ENCODE data around the gene DDX31. TPM values are rescaled to one million over a fixed set of nuclear protein-coding genes. Genes with fewer than 3 reads are reported as not detected.

Gene DDX31
- total RNA-seq, 1 donor from 2014 or later = 17.4 TPM

DNA sequence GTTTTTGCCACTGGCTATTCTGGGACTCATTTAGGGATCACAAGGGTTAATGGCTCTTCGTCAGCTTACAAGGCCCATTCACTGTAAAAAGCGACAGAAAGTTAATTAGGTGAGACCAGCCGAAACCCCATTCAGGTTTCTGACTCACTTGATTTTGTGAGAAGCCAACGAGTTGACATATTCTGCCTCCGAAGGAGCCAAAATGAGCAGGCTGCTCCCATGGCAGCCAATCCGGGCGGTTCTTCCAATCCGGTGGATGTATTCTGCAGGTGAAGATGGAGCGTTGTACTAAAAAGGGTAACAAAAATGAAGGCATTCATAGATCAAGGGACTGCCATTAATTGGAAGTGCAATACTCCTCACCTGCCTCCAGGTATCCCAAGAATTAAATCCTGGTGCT is 39.7 kb downstream of the DDX31 start:
- DNase-seq (no peak), ATAC-seq (no peak)
- peaks cover 60% of the 10 kb centered on the region for H3K36me3 ChIP-seq
- intact Hi-C loops (cut with DNase I) = no loop called here
- H3K4me3 ChIP-seq = no peak overlapping the region
- H3K27ac ChIP-seq = no peak overlapping the region
- no peaks in the 10 kb centered on the region for H3K4me1 ChIP-seq
- H3K27me3 ChIP-seq = no peaks in the 10 kb centered on the region
- no peaks in the 10 kb centered on the region for H3K9me3 ChIP-seq
- TF ChIP-seq, protein P1, sequence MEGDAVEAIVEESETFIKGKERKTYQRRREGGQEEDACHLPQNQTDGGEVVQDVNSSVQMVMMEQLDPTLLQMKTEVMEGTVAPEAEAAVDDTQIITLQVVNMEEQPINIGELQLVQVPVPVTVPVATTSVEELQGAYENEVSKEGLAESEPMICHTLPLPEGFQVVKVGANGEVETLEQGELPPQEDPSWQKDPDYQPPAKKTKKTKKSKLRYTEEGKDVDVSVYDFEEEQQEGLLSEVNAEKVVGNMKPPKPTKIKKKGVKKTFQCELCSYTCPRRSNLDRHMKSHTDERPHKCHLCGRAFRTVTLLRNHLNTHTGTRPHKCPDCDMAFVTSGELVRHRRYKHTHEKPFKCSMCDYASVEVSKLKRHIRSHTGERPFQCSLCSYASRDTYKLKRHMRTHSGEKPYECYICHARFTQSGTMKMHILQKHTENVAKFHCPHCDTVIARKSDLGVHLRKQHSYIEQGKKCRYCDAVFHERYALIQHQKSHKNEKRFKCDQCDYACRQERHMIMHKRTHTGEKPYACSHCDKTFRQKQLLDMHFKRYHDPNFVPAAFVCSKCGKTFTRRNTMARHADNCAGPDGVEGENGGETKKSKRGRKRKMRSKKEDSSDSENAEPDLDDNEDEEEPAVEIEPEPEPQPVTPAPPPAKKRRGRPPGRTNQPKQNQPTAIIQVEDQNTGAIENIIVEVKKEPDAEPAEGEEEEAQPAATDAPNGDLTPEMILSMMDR (IDR thresholded peaks at IDR 0.05) = no peak

DNA sequence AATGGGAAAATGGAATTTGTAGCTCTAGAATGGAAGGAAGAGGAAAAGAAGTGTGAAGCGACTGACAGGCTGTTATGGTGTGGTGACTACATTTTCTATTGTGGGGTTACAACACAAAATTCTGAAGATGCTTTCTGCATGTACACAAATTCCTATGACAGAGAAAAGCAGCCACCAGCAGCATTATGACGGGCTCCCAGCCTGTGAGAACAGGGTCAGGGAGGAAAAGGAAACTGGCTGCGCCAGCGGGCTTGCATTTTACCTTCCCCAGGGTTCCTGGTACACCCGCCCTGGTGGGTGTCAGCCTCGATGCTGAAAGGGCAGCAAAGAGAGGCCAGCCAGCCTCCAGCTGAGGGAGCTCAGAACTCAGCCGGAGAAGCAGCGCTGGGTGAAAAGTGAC is 41.0 kb downstream of the DDX31 start:
- Histone ChIP-seq H3K27me3 (no peaks in the 10 kb centered on the region), H3K36me3 (peaks cover 60% of the 10 kb centered on the region), H3K9me3 (no peaks in the 10 kb centered on the region), H3K4me1 (no peaks in the 10 kb centered on the region), H3K4me3 (no peak overlapping the region), H3K27ac (no peak overlapping the region)
- ATAC-seq (no peak), DNase-seq (no peak)
- TF ChIP-seq, protein P1 (IDR thresholded peaks at IDR 0.05) = no peak
- intact Hi-C loops (cut with DNase I) = no loop called here

DNA sequence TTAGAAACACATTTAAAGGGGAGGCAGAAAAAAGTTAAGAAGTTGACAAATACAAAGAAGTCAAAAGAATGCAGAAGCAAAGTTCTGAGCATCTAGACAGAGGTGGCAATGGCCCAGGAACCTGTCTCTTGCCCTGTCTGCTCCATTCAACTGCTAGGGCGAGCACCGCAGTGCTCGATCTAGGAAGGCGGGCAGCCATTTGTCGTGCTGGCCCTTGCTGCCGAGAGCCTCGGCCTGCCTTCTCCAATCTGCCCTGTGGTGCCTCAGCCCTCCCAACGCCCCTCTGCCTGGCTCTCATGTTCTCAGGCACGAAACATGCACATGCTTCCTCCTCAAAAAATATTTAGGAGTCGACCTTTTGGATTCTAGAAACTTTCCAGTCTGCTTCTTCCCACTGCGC is 42.2 kb downstream of the DDX31 start:
- Histone ChIP-seq H3K4me3 (no peak overlapping the region), H3K4me1 (no peaks in the 10 kb centered on the region), H3K36me3 (peaks cover 71% of the 10 kb centered on the region), H3K27ac (no peak overlapping the region), H3K27me3 (no peaks in the 10 kb centered on the region), H3K9me3 (no peaks in the 10 kb centered on the region)
- intact Hi-C loops (cut with DNase I) = no loop called here
- ATAC-seq = no peak
- DNase-seq = no peak
- TF ChIP-seq, protein P1 (IDR thresholded peaks at IDR 0.05) = no peak

DNA sequence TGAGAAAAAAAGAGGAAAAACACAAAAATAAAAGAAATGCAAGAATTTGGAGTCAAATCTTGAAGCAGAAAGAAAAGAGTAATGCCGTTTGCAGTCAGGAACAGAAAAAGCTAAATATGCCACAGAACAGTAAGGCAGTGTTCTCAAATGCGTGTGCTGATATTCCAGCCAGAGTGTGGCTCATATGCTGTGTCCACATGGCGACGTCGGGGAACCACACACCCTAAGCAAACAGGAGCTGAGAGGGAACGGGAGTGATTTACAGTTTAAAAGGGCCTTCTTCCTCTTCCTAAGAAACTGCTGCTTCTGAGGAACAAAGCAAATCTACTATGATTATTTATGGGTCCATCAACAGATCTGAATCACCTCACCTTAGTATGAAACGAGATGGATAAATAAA is 42.7 kb downstream of the DDX31 start:
- Histone ChIP-seq H3K9me3 (no peaks in the 10 kb centered on the region), H3K4me3 (no peak overlapping the region), H3K36me3 (peaks cover 73% of the 10 kb centered on the region), H3K27ac (no peak overlapping the region), H3K4me1 (no peaks in the 10 kb centered on the region), H3K27me3 (no peaks in the 10 kb centered on the region)
- ATAC-seq = no peak
- intact Hi-C loops (cut with DNase I) = no loop called here
- no peak for DNase-seq
- TF ChIP-seq, protein P1 (IDR thresholded peaks at IDR 0.05) = no peak

DNA sequence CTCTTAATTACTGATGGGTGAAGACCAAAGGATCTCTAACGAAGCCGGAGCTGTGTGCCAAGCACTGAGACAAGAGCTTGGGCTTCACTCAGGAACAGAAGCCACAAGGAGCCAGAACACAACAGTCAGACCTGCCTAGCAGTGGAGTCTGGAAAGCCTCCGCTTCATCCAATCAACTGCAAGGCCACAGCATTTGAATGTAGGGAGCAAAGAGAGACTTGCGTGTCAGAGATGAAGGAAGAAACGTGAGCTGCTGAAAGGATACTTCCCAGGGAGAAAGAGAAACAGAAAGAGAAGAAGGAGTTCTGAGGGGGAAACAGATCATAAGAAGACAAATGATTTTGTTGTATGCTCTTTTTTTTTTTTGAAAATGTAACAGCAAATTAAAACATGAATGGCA is 43.5 kb downstream of the DDX31 start:
- Histone ChIP-seq H3K4me3 (no peak overlapping the region), H3K27me3 (no peaks in the 10 kb centered on the region), H3K36me3 (peaks cover 72% of the 10 kb centered on the region), H3K27ac (no peak overlapping the region), H3K9me3 (no peaks in the 10 kb centered on the region), H3K4me1 (no peaks in the 10 kb centered on the region)
- TF ChIP-seq, protein P1 (IDR thresholded peaks at IDR 0.05) = no peak
- ATAC-seq (no peak), DNase-seq (no peak)
- intact Hi-C loops (cut with DNase I) = no loop called here

DNA sequence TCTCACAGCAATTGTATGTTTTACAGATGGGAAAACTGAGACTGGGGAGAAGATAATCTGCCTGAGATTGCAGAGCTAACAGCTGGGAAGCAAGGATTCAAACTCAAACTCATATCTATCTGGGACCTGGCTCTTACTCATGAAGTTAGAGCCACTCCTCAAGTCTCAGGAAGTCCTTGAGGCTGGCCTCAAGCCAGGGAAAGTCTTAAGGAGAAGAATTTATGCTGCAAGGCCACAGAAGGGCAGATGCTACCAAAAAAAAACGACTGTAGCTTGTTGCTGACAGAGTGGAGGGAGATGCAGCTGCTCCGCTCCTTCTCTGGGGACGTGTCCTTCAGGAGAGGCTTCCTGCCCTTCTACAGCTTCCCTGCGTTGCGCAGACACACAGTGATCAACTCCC is 47.6 kb downstream of the DDX31 start:
- ATAC-seq = peak; percentile 66
- Histone ChIP-seq H3K27me3 (no peaks in the 10 kb centered on the region), H3K4me1 (no peaks in the 10 kb centered on the region), H3K9me3 (no peaks in the 10 kb centered on the region), H3K36me3 (peaks cover 63% of the 10 kb centered on the region), H3K4me3 (no peak overlapping the region), H3K27ac (no peak overlapping the region)
- TF ChIP-seq, protein P1 (IDR thresholded peaks at IDR 0.05) = no peak
- intact Hi-C loops (cut with DNase I) = no loop called here
- no peak for DNase-seq
